Caco-2 (cell line): Measurements from ENCODE around the gene PRSS57. TPM values are rescaled to one million over a fixed set of nuclear protein-coding genes. Genes with fewer than 3 reads are reported as not detected.
"Not testable (repeated sequence)": the region's sequence is repeated elsewhere in the genome, so short reads cannot be mapped to it uniquely, and the experiment has no call there.

Experiments used
- BruUV-seq: library from RNA; stranded (reverse); fragments of 400-500 nt; replicated peaks from 2 replicates; lab custom pipeline; 2021; lab: Mats Ljungman, UMichigan
- CTCF ChIA-PET: fragments of 300-600 bp; sonication (Branson Sonifier 250); formaldehyde crosslinking; loops from one replicate; lab custom pipeline; 2022; ENCODE audit warnings: antibody characterized with exemption; lab: Charles Lee
- POLR2A ChIA-PET: fragments of 300-600 bp; sonication (Branson Sonifier 250); formaldehyde crosslinking; loops from one replicate; lab custom pipeline; 2022; ENCODE audit warnings: antibody characterized with exemption; lab: Charles Lee
- DNase-seq, 2 experiments: peaks; one replicate each; pipeline versions ENCODE4 v3.0.0 to v3.0.0-alpha.2; 2020 to 2022
- H3K27me3 ChIP-seq: replicated peaks from 2 replicates; pipeline ENCODE4 v1.6.0; 2011; ENCODE audit warnings: low read length; ENCODE audit not compliant: control insufficient read depth, insufficient read depth
- H3K36me3 ChIP-seq: 2 replicates; pipeline ENCODE4 v1.5.1; 2011; ENCODE audit warnings: low read length; ENCODE audit not compliant: control insufficient read depth, insufficient read depth
- H3K4me1 ChIP-seq: fragments of 250-450 bp; sonication (Bioruptor Pico); 2 replicates; pipeline ENCODE4 v1.5.1; 2020; ENCODE audit warnings: mild to moderate bottlenecking
- H3K4me3 ChIP-seq: 2 replicates; pipeline ENCODE4 v1.5.1; 2011; ENCODE audit warnings: low read depth, mild to moderate bottlenecking, control low read depth, low read length
- H3K9me3 ChIP-seq: fragments of 250-450 bp; sonication (Bioruptor Pico); 2 replicates; pipeline ENCODE4 v1.5.1; 2020; ENCODE audit warnings: mild to moderate bottlenecking, moderate library complexity
- H3K27ac Mint-ChIP-seq: one replicate; pipeline ENCODE4 v1.8.0; 2022; ENCODE audit warnings: mixed read lengths; ENCODE audit not compliant: unreplicated experiment
- H3K27me3 Mint-ChIP-seq: one replicate; pipeline ENCODE4 v1.8.0; 2022; ENCODE audit warnings: mixed read lengths; ENCODE audit not compliant: insufficient read depth, unreplicated experiment
- H3K36me3 Mint-ChIP-seq: one replicate; pipeline ENCODE4 v1.8.0; 2022; ENCODE audit warnings: mild to moderate bottlenecking, mixed read lengths; ENCODE audit not compliant: insufficient read depth, unreplicated experiment
- H3K4me1 Mint-ChIP-seq: one replicate; pipeline ENCODE4 v1.8.0; 2022; ENCODE audit warnings: low read depth, mixed read lengths; ENCODE audit not compliant: unreplicated experiment
- H3K4me3 Mint-ChIP-seq: one replicate; pipeline ENCODE4 v1.8.0; 2022; ENCODE audit warnings: mild to moderate bottlenecking, moderate library complexity, mixed read lengths; ENCODE audit not compliant: unreplicated experiment
- H3K9me3 Mint-ChIP-seq: one replicate; pipeline ENCODE4 v1.8.0; 2022; ENCODE audit warnings: mixed read lengths; ENCODE audit not compliant: unreplicated experiment
- CTCF ChIP-seq, 2 experiments: fragments of 200-600 bp in 1 of 2; IDR thresholded peaks; 1 replicate in 1 of 2; 2 replicates in 1 of 2; pipeline versions ENCODE4 v1.5.1 to v1.8.0; 2011 to 2022; ENCODE audit warnings: antibody characterized with exemption in 1 of 2, control low read depth in 1 of 2, inconsistent platforms in 1 of 2, low read depth in 1 of 2, low read length in 1 of 2, mild to moderate bottlenecking in 1 of 2, moderate library complexity in 1 of 2; ENCODE audit not compliant: insufficient read depth in 1 of 2, severe bottlenecking in 1 of 2, unreplicated experiment in 1 of 2
- intact Hi-C: fragments of 100-400 bp; cut with micrococcal nuclease; formaldehyde crosslinking; loops from one replicate; pipeline ENCODE4 v1.10.0; 2022; ENCODE audit not compliant: unreplicated experiment
- total RNA-seq: library from RNA; stranded (reverse); gene quantifications from 2 replicates; pipeline ENCODE4 v1.2.3, GENCODE V29; 2022

The PRSS57 gene
- total RNA-seq, 1 experiment from 2014 or later, result not detected

GRCh38 chr19:704447-704741 is 9.1 kb upstream of the PRSS57 start:
- Mint-ChIP-seq H3K4me1 (no peaks in the 10 kb centered on the region), H3K4me3 (no peak overlapping the region), H3K27ac (no peak overlapping the region), H3K36me3 (no peaks in the 10 kb centered on the region), H3K27me3 (no peaks in the 10 kb centered on the region), H3K9me3 (no peaks in the 10 kb centered on the region)
- Histone ChIP-seq H3K4me1 (no peaks in the 10 kb centered on the region), H3K36me3 (no peaks in the 10 kb centered on the region), H3K9me3 (no peaks in the 10 kb centered on the region), H3K27me3 (no peaks in the 10 kb centered on the region), H3K4me3 (no peak overlapping the region)
- intact Hi-C loops, result no loop called here
- ChIA-PET CTCF (interaction anchor here (1.2 kb wide), 1 partner anchor 30 kb away, joined by 4 read pairs; no protein-coding TSS in a partner anchor), POLR2A (no interaction called here)
- no peak for TF ChIP-seq CTCF (IDR thresholded peaks at IDR 0.05; ENCODE audit: insufficient read depth in 1 of 2, low read depth in 1 of 2, low read length in 1 of 2, severe bottlenecking in 1 of 2, unreplicated experiment in 1 of 2)
- no TSS peak for BruUV-seq
- DNase-seq, result no peak

DNA sequence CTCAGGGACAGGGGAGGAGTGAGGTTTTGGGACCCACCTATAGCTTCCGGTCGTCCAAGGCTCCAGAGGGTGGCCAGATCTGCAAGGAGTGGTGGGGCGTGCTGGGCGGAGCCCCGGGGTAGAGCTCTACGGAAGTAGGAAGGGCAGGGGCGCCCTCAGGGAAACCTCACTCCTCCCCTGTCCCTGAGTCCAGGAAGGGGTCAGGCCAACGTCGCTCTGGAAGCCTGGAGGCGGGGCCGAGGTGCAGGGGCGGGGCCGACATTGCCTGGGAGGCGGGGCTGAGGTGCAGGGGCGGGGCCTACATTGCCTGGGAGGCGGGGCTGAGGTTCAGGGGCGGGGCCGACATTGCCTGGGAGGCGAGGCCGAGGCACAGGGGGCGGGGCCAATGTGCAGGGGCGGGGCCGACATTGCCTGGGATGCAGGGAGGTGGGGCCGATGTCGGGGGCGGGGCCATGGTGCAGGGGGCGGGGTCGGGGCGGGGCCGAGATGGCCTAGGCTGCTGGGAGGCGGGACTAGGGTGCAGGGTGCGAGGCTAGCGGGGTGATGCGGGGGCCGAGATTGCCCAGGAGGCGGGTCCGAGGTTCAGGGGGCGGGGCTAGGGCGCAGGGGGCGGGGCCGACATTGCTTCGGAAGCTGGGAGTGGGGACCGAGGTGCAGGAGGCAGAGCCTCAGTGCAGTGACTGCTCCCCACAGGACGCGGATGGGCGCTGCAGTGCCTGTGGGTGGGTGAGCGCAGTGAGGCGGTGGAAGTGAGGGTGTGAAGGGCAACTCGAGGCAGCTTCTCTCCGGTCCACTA is 8.6 kb upstream of the PRSS57 start:
- Mint-ChIP-seq H3K36me3 (no peaks in the 10 kb centered on the region), H3K4me3 (no peak overlapping the region), H3K27ac (no peak overlapping the region), H3K9me3 (no peaks in the 10 kb centered on the region), H3K4me1 (no peaks in the 10 kb centered on the region), H3K27me3 (no peaks in the 10 kb centered on the region)
- POLR2A ChIA-PET, result no interaction called here
- Histone ChIP-seq H3K4me3 (no peak overlapping the region), H3K4me1 (no peaks in the 10 kb centered on the region), H3K9me3 (no peaks in the 10 kb centered on the region), H3K27me3 (no peaks in the 10 kb centered on the region), H3K36me3 (no peaks in the 10 kb centered on the region)
- peak; percentile 54 to 56 for DNase-seq
- no peak for TF ChIP-seq CTCF (IDR thresholded peaks at IDR 0.05; ENCODE audit: insufficient read depth in 1 of 2, low read depth in 1 of 2, low read length in 1 of 2, severe bottlenecking in 1 of 2, unreplicated experiment in 1 of 2)
- BruUV-seq, result no TSS peak
- CTCF ChIA-PET, result interaction anchor here (1.2 kb wide), 1 partner anchor 30 kb away, joined by 4 read pairs; no protein-coding TSS in a partner anchor
- intact Hi-C loops, result no loop called here

DNA sequence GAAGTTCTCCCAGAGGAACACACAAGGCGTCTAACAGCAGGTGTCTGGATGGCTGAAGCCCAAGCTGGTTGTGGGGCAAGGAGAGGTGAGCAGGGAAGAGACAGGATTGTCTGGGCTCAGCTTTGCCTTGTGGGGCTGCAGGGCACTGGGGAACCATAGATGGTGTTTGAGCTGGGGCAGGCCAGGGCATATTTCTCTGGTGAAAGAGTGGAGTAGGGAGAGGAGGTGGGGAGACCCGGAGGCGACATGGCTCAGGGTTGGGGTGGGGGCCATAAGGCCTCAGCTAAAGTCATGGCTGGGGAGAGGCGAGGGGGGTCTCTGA is 8.0 kb upstream of the PRSS57 start:
- ChIA-PET CTCF (no interaction called here), POLR2A (no interaction called here)
- Histone ChIP-seq H3K27me3 (no peaks in the 10 kb centered on the region), H3K4me1 (no peaks in the 10 kb centered on the region), H3K4me3 (no peak overlapping the region), H3K9me3 (no peaks in the 10 kb centered on the region), H3K36me3 (no peaks in the 10 kb centered on the region)
- H3K36me3 Mint-ChIP-seq, result no peaks in the 10 kb centered on the region
- no peak for DNase-seq
- H3K4me3 Mint-ChIP-seq, result no peak overlapping the region
- H3K4me1 Mint-ChIP-seq, result no peaks in the 10 kb centered on the region
- no peaks in the 10 kb centered on the region for H3K9me3 Mint-ChIP-seq
- H3K27me3 Mint-ChIP-seq, result no peaks in the 10 kb centered on the region
- intact Hi-C loops, result no loop called here
- H3K27ac Mint-ChIP-seq, result no peak overlapping the region
- no TSS peak for BruUV-seq
- TF ChIP-seq CTCF (IDR thresholded peaks at IDR 0.05; ENCODE audit: insufficient read depth in 1 of 2, low read depth in 1 of 2, low read length in 1 of 2, severe bottlenecking in 1 of 2, unreplicated experiment in 1 of 2), result no peak

GRCh38 chr19:702847-703246 is 7.6 kb upstream of the PRSS57 start:
- H3K27me3 ChIP-seq, POLR2A ChIA-PET, intact Hi-C loops, H3K9me3 Mint-ChIP-seq, BruUV-seq, H3K4me3 Mint-ChIP-seq, H3K4me3 ChIP-seq, H3K36me3 ChIP-seq, H3K36me3 Mint-ChIP-seq, H3K27me3 Mint-ChIP-seq, H3K4me1 ChIP-seq, DNase-seq, H3K9me3 ChIP-seq, H3K27ac Mint-ChIP-seq, CTCF ChIA-PET, H3K4me1 Mint-ChIP-seq: not testable (repeated sequence)

GRCh38 chr19:699885-700284 is 4.6 kb upstream of the PRSS57 start:
- H3K36me3 ChIP-seq, H3K4me1 Mint-ChIP-seq, H3K4me3 Mint-ChIP-seq, H3K9me3 Mint-ChIP-seq, H3K27me3 Mint-ChIP-seq, H3K27ac Mint-ChIP-seq, H3K9me3 ChIP-seq, H3K36me3 Mint-ChIP-seq, H3K4me1 ChIP-seq, intact Hi-C loops, H3K4me3 ChIP-seq, H3K27me3 ChIP-seq, DNase-seq, BruUV-seq: not testable (repeated sequence)
- POLR2A ChIA-PET, result interaction anchor here (0.6 kb wide), 1 partner anchor 58 kb away, joined by 4 read pairs; no protein-coding TSS in a partner anchor
- CTCF ChIA-PET, result interaction anchor here (0.7 kb wide), 1 partner anchor 33 kb away, joined by 4 read pairs; no protein-coding TSS in a partner anchor
